CD4-positive, alpha-beta memory T cell (primary cell): ENCODE results near the gene ARHGAP31. TPM values are rescaled to one million over a fixed set of nuclear protein-coding genes. Genes with fewer than 3 reads are reported as not detected.
"Not testable (repeated sequence)": the region's sequence is repeated elsewhere in the genome, so short reads cannot be mapped to it uniquely, and the experiment has no call there.

Source experiments
- CTCF ChIA-PET: fragments of 350-600 bp; sonication (Branson Sonifier 250); formaldehyde crosslinking; loops from one replicate; lab custom pipeline; 2021; ENCODE audit warnings: inconsistent platforms; ENCODE audit not compliant: partially characterized antibody; lab: Charles Lee
- POLR2A ChIA-PET: fragments of 350-600 bp; sonication (Branson Sonifier 250); formaldehyde crosslinking; loops from one replicate; lab custom pipeline; 2021; ENCODE audit not compliant: partially characterized antibody; lab: Charles Lee
- DNase-seq, 5 donors: peaks; one replicate each; pipeline versions ENCODE4 v3.0.0 to v3.0.0-alpha.2; 2020 to 2022; ENCODE audit warnings: mixed read lengths in 1 of 5
- H3K27ac ChIP-seq: one replicate; pipeline ENCODE4 v1.7.0; 2013; ENCODE audit warnings: low read depth, low read length
- H3K27me3 ChIP-seq: 2 replicates; pipeline ENCODE4 v1.7.0; 2013; ENCODE audit warnings: mild to moderate bottlenecking, low read length, moderate library complexity; ENCODE audit not compliant: insufficient read depth
- H3K36me3 ChIP-seq: 2 replicates; pipeline ENCODE4 v1.7.0; 2013; ENCODE audit warnings: mild to moderate bottlenecking, low read length, moderate library complexity; ENCODE audit not compliant: insufficient read depth
- H3K4me1 ChIP-seq: 2 replicates; pipeline ENCODE4 v1.7.0; 2013; ENCODE audit warnings: mild to moderate bottlenecking, low read length, moderate library complexity; ENCODE audit not compliant: insufficient read depth
- H3K4me3 ChIP-seq, 2 donors: one replicate each; pipeline ENCODE4 v1.7.0; 2013; ENCODE audit warnings: low read length in 2 of 2, mild to moderate bottlenecking in 1 of 2
- H3K9me3 ChIP-seq, 2 donors: one replicate each; pipeline ENCODE4 v1.7.0; 2013; ENCODE audit warnings: low read length in 2 of 2, control low read depth in 1 of 2; ENCODE audit not compliant: control insufficient read depth in 1 of 2
- H3K27ac Mint-ChIP-seq, 7 donors: one replicate each; pipeline ENCODE4 v1.8.0; 2020 to 2021; ENCODE audit warnings: mixed read lengths in 7 of 7, mild to moderate bottlenecking in 6 of 7, inconsistent platforms in 3 of 7, moderate library complexity in 3 of 7
- H3K27me3 Mint-ChIP-seq, 2 donors: one replicate each; pipeline ENCODE4 v1.8.0; 2020 to 2021; ENCODE audit warnings: mixed read lengths in 2 of 2
- H3K36me3 Mint-ChIP-seq, 2 donors: one replicate each; pipeline ENCODE4 v1.8.0; 2020 to 2021; ENCODE audit warnings: mixed read lengths in 2 of 2, inconsistent platforms in 1 of 2, mild to moderate bottlenecking in 1 of 2
- H3K4me1 Mint-ChIP-seq, 4 donors: one replicate each; pipeline ENCODE4 v1.8.0; 2020 to 2021; ENCODE audit warnings: mixed read lengths in 4 of 4, mild to moderate bottlenecking in 1 of 4
- H3K4me3 Mint-ChIP-seq, 8 donors: one replicate each; pipeline ENCODE4 v1.8.0; 2020 to 2021; ENCODE audit warnings: mixed read lengths in 8 of 8, mild to moderate bottlenecking in 7 of 8, moderate library complexity in 6 of 8, inconsistent platforms in 3 of 8
- H3K9me3 Mint-ChIP-seq, 8 donors: one replicate each; pipeline ENCODE4 v1.8.0; 2020 to 2021; ENCODE audit warnings: mixed read lengths in 8 of 8, mild to moderate bottlenecking in 5 of 8, inconsistent platforms in 3 of 8, moderate library complexity in 1 of 8
- intact Hi-C: fragments of 100-400 bp; cut with micrococcal nuclease; formaldehyde crosslinking; loops from one replicate; pipeline ENCODE4 v1.15.1; 2023
- polyA plus RNA-seq, 2 donors: library from polyadenylated mRNA; unstranded; fragments of 300-500 nt; fragmentation: Illumina TruSeq; gene quantifications; one replicate each; pipeline ENCODE4 v1.2.3, GENCODE V29; 2021
- total RNA-seq, 2 experiments: library from RNA; stranded (reverse); gene quantifications; one replicate each; pipeline ENCODE4 v1.2.3, GENCODE V29; 2021

Gene ARHGAP31
- total and polyA plus RNA-seq, 4 experiments from 2014 or later: 1.2 to 6.2 (median 5.1) TPM

- CTCF ChIA-PET: interaction anchor here (1.4 to 1.7 kb wide), 2 partner anchors 9 to 15 kb away, joined by 3 read pairs; no protein-coding TSS in a partner anchor
- no peaks in the 10 kb centered on the region for H3K4me1 Mint-ChIP-seq
Measured at GRCh38 chr3:119362010-119362409, 67.8 kb downstream of the ARHGAP31 start.

GRCh38 chr3:119362940-119363725 is 69.0 kb downstream of the ARHGAP31 start:
- Histone ChIP-seq H3K4me1 (no peaks in the 10 kb centered on the region), H3K4me3 (no peak overlapping the region), H3K27me3 (no peaks in the 10 kb centered on the region), H3K9me3 (no peaks in the 10 kb centered on the region), H3K36me3 (peaks cover 6% of the 10 kb centered on the region), H3K27ac (no peak overlapping the region)
- Mint-ChIP-seq H3K4me1 (no peaks in the 10 kb centered on the region), H3K27ac (peak overlapping the region in 1 of 7 donors; percentile 86), H3K9me3 (no peaks in the 10 kb centered on the region), H3K36me3 (peaks cover 11 to 12% of the 10 kb centered on the region in 2 donors), H3K27me3 (no peaks in the 10 kb centered on the region), H3K4me3 (no peak overlapping the region)
- DNase-seq: no peak
- intact Hi-C loops: no loop called here
- ChIA-PET POLR2A (no interaction called here), CTCF (interaction anchor here (1.4 kb wide), 1 partner anchor 10 kb away, joined by 3 read pairs; no protein-coding TSS in a partner anchor)

More at GRCh38 chr3:119362010-119362409, 67.8 kb downstream of the ARHGAP31 start:
- no peak for DNase-seq
- no peak overlapping the region for H3K4me3 Mint-ChIP-seq
- intact Hi-C loops: no loop called here
- no peaks in the 10 kb centered on the region for H3K27me3 Mint-ChIP-seq
- H3K4me3 ChIP-seq: no peak overlapping the region
- H3K27ac ChIP-seq: no peak overlapping the region
- H3K27ac Mint-ChIP-seq: no peak overlapping the region
- peaks cover 6 to 8% of the 10 kb centered on the region in 2 donors for H3K36me3 Mint-ChIP-seq
- H3K27me3 ChIP-seq: no peaks in the 10 kb centered on the region
- no peaks in the 10 kb centered on the region for H3K4me1 ChIP-seq
- H3K9me3 ChIP-seq: no peaks in the 10 kb centered on the region
- peaks cover 6% of the 10 kb centered on the region for H3K36me3 ChIP-seq
- H3K9me3 Mint-ChIP-seq: no peaks in the 10 kb centered on the region
- POLR2A ChIA-PET: no interaction called here

- POLR2A ChIA-PET: no interaction called here
- H3K4me1 Mint-ChIP-seq: no peaks in the 10 kb centered on the region
- H3K9me3 Mint-ChIP-seq: no peaks in the 10 kb centered on the region
Measured at GRCh38 chr3:119364401-119364800, 70.2 kb downstream of the ARHGAP31 start.

GRCh38 chr3:119365418-119365817 is 71.2 kb downstream of the ARHGAP31 start:
- H3K27me3 Mint-ChIP-seq: no peaks in the 10 kb centered on the region
- no peaks in the 10 kb centered on the region for H3K4me1 Mint-ChIP-seq
- intact Hi-C loops: no loop called here
- Histone ChIP-seq H3K4me1 (no peaks in the 10 kb centered on the region), H3K9me3 (no peaks in the 10 kb centered on the region), H3K36me3 (peaks cover 6% of the 10 kb centered on the region), H3K27ac (no peak overlapping the region), H3K27me3 (no peaks in the 10 kb centered on the region), H3K4me3 (no peak overlapping the region)
- POLR2A ChIA-PET: interaction anchor here (1.0 kb wide), 1 partner anchor 71 kb away, joined by 3 read pairs; no protein-coding TSS in a partner anchor
- CTCF ChIA-PET: interaction anchor here (0.5 to 1.0 kb wide), 2 partner anchors 12 to 193 kb away, joined by 3 read pairs; no protein-coding TSS in a partner anchor
- no peaks in the 10 kb centered on the region for H3K9me3 Mint-ChIP-seq
- H3K27ac Mint-ChIP-seq: no peak overlapping the region
- DNase-seq: no peak
- no peak overlapping the region for H3K4me3 Mint-ChIP-seq
- H3K36me3 Mint-ChIP-seq: peaks cover 27 to 33% of the 10 kb centered on the region in 2 donors

More at GRCh38 chr3:119364401-119364800, 70.2 kb downstream of the ARHGAP31 start:
- no peaks in the 10 kb centered on the region for H3K9me3 ChIP-seq
- no peaks in the 10 kb centered on the region for H3K27me3 ChIP-seq
- no peak overlapping the region for H3K27ac ChIP-seq
- H3K36me3 Mint-ChIP-seq: peaks cover 23 to 24% of the 10 kb centered on the region in 2 donors
- peaks cover 6% of the 10 kb centered on the region for H3K36me3 ChIP-seq
- intact Hi-C loops: no loop called here
- H3K27me3 Mint-ChIP-seq: no peaks in the 10 kb centered on the region
- H3K4me3 ChIP-seq: no peak overlapping the region
- no peak overlapping the region for H3K27ac Mint-ChIP-seq
- H3K4me3 Mint-ChIP-seq: no peak overlapping the region
- CTCF ChIA-PET: no interaction called here
- H3K4me1 ChIP-seq: no peaks in the 10 kb centered on the region
- DNase-seq: no peak

GRCh38 chr3:119367000-119367399 is 72.8 kb downstream of the ARHGAP31 start:
- no peak overlapping the region for H3K4me3 ChIP-seq
- no peaks in the 10 kb centered on the region for H3K27me3 ChIP-seq
- DNase-seq: no peak
- H3K27ac ChIP-seq: no peak overlapping the region
- H3K4me3 Mint-ChIP-seq: no peak overlapping the region
- no peaks in the 10 kb centered on the region for H3K9me3 ChIP-seq
- no peaks in the 10 kb centered on the region for H3K27me3 Mint-ChIP-seq
- no peak overlapping the region for H3K27ac Mint-ChIP-seq
- CTCF ChIA-PET: interaction anchor here (0.6 kb wide), 1 partner anchor 118 kb away, joined by 4 read pairs; no protein-coding TSS in a partner anchor
- H3K4me1 ChIP-seq: no peaks in the 10 kb centered on the region
- POLR2A ChIA-PET: no interaction called here
- H3K9me3 Mint-ChIP-seq: peaks cover 0 to 3% (median 0%) of the 10 kb centered on the region in 8 donors
- intact Hi-C loops: no loop called here
- H3K36me3 ChIP-seq: peaks cover 6% of the 10 kb centered on the region
- H3K36me3 Mint-ChIP-seq: peaks cover 35 to 42% of the 10 kb centered on the region in 2 donors
- no peaks in the 10 kb centered on the region for H3K4me1 Mint-ChIP-seq

- no peaks in the 10 kb centered on the region for H3K4me1 ChIP-seq
- no peaks in the 10 kb centered on the region for H3K4me1 Mint-ChIP-seq
- POLR2A ChIA-PET: no interaction called here
- H3K27me3 ChIP-seq: no peaks in the 10 kb centered on the region
- peaks cover 35 to 42% of the 10 kb centered on the region in 2 donors for H3K36me3 Mint-ChIP-seq
- H3K27ac Mint-ChIP-seq: no peak overlapping the region
- no peaks in the 10 kb centered on the region for H3K27me3 Mint-ChIP-seq
- no peak for DNase-seq
- H3K4me3 Mint-ChIP-seq: no peak overlapping the region
- CTCF ChIA-PET: no interaction called here
- H3K36me3 ChIP-seq: peaks cover 6% of the 10 kb centered on the region
- intact Hi-C loops: no loop called here
- no peak overlapping the region for H3K27ac ChIP-seq
- H3K4me3 ChIP-seq: no peak overlapping the region
- H3K9me3 Mint-ChIP-seq: peaks cover 0 to 3% (median 0%) of the 10 kb centered on the region in 8 donors
- no peaks in the 10 kb centered on the region for H3K9me3 ChIP-seq
Measured at GRCh38 chr3:119368298-119368697, 74.1 kb downstream of the ARHGAP31 start.

- peaks cover 32 to 53% of the 10 kb centered on the region in 2 donors for H3K36me3 Mint-ChIP-seq
- H3K9me3 ChIP-seq, H3K4me1 ChIP-seq, H3K4me1 Mint-ChIP-seq, H3K27ac Mint-ChIP-seq, DNase-seq, H3K4me3 Mint-ChIP-seq, H3K9me3 Mint-ChIP-seq, H3K36me3 ChIP-seq, H3K4me3 ChIP-seq, H3K27me3 ChIP-seq, POLR2A ChIA-PET, intact Hi-C loops, H3K27me3 Mint-ChIP-seq, H3K27ac ChIP-seq: not testable (repeated sequence)
- CTCF ChIA-PET: interaction anchor here (1.2 kb wide), 1 partner anchor 130 kb away, joined by 3 read pairs; no protein-coding TSS in a partner anchor
Measured at GRCh38 chr3:119371786-119372185, 77.6 kb downstream of the ARHGAP31 start.
